HG03439 (cell line): ENCODE measurements around the gene FLNA.

ENCODE experiments used
- ATAC-seq: cut with Tn5 transposase; IDR thresholded peaks from one replicate; pipeline ENCODE4 v1.9.1; 2021; ENCODE audit warnings: mild to moderate bottlenecking, moderate library complexity; ENCODE audit not compliant: unreplicated experiment

Gene FLNA

GRCh38 chrX:154341399-154342298 is 32.8 kb downstream of the FLNA start:
- peak; percentile 72 for ATAC-seq

DNA sequence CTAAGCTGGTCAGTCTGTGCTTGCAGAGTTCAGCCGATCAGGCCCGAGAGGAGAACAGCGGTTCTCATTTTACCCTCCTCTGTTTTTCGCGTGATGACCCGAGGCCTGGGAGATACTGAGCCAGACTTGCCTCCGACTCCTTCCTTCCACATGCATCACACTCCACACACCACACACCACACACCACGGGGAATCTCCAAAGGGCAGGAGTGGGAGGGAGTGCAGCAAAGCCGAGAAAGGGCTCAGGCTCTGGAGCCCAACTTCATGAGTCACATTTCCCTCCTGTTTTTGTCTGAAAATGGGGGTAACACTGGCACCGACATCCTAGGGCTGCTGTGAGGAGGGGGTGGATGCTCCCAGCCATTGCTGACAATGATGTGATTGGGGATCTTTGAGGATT is 39.9 kb downstream of the FLNA start:
- ATAC-seq, result no peak

GRCh38 chrX:154333837-154334271 is 40.6 kb downstream of the FLNA start:
- ATAC-seq, result no peak

- ATAC-seq, result no peak
These were observed 41.3 kb downstream of the FLNA start for GRCh38 chrX:154333116-154333515.

- ATAC-seq, result no peak
These were observed 41.9 kb downstream of the FLNA start for GRCh38 chrX:154332561-154332960.

DNA sequence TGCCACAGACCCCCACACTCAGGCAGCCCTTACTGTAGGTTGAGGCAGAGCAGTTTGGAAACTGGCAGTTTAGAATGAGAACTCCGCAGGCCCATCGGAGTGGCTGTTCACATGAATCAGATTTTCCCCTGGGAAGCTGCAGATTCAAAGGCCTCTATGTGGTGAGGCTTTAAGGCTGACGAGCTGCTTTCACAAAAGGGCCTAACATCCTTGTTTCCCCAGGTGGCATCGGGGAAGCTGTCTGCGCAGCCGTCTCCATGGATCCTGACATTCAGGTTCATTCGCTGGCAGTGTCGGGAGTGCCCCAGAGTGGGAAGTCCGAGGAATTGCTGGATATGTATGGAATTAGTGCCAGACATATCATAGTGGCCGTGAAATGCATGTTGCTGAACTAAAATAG is 45.1 kb downstream of the FLNA start:
- ATAC-seq, result no peak

DNA sequence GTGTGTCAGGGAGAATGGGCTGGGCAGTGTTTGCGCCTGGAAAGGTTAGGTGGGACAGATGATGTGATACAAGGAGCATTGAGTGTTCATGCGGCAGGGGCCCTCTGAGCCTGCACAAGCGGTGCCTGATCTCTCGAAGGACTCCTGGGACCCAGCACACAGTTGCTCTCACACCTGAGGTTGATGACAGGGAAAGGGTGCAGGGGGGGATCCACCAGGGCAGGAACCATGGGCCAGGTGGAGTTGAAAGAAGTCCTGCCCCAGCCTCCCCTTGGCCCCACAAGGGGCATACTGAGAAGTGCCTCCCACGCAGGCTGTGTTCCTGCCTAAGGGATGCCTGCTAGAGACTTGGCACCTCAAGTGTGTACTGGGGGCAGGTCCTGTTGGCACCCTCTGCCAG is 45.8 kb downstream of the FLNA start:
- ATAC-seq, result no peak

DNA sequence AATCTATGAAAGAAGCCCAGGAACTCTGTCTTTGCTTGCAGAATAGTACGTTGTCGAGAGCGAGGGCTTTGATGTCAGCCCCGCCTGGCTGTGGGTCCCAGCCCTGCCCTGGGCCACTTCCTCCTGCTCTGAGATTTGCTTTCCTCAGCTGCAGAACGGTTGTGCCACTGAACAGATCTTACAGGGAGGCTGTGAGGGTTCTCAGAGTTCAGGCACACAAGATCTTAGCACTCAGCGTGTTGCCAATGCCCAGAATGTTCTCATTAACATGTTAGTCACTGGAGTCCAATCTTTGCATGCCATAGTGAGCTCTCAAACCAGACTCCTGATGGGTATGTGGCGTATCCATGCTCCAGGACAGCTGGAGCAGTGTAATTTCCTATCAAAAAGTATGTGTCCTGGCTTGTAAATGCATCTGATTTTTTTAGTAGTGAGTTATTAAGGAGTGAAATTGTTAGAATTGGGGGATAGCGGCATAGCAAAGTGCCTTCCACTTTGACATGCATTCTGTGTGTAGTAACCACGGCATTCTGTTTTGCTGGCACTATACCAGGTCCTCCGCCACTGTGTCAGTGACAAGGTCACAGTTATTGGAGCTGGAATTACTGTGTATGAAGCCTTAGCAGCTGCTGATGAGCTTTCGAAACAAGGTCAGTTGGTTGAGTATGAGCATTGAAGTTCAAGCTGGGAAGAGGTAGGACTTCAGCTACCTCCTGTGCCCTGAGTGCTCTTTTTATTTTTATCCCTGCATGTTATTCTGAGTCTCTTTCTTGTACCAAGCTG is 47.2 kb downstream of the FLNA start:
- ATAC-seq, result no peak

- ATAC-seq, result no peak
These were observed 48.9 kb downstream of the FLNA start for GRCh38 chrX:154325541-154325940.

GRCh38 chrX:154323537-154323936 is 50.9 kb downstream of the FLNA start:
- no peak for ATAC-seq

- no peak for ATAC-seq
These were observed 51.5 kb downstream of the FLNA start for GRCh38 chrX:154322890-154323289.

- no peak for ATAC-seq
These were observed 52.8 kb downstream of the FLNA start for GRCh38 chrX:154321594-154321993.

GRCh38 chrX:154321152-154321551 is 53.3 kb downstream of the FLNA start:
- no peak for ATAC-seq

DNA sequence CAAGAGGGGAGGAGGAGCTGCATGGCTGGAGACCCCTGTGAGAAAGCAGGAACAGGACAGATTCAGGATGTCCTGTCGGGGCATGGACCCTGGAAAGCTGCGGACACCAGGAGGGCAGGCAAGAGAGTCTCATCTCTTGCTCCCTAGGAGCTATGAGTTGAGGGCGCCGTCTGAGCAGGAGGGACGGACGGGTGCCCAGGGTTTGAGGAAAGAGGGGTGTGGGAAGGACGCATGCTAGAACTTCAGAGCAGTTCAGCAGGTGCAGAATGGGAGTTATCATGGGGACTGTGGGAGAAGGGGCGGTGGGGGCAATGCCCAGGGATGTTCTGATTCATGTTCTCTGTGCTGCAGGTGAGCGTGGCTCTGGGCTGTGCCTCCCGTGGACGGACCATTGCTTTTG is 54.0 kb downstream of the FLNA start:
- no peak for ATAC-seq

- ATAC-seq, result no peak
These were observed 56.9 kb downstream of the FLNA start for GRCh38 chrX:154317391-154317995.

DNA sequence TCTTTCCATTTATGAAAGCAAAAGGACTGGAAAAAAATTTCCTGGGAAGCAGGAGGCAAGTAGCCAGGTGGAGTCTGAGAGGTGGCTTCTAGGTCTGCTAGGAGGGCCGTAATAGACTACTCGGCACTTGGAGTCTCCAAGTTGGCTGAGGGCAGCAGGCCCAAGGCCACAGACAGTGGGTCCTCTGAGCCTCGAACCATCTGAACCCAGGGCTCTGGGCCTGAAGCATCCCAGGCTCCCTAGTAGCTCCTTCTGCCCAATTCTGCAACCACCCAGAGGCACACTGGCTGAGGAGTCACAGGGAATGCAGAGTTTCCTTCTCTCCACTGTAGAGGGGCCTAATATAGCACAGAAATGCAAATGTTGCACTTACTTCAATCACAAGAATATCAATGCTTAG is 59.0 kb downstream of the FLNA start:
- ATAC-seq, result no peak

GRCh38 chrX:154313147-154313546 is 61.3 kb downstream of the FLNA start:
- no peak for ATAC-seq

DNA sequence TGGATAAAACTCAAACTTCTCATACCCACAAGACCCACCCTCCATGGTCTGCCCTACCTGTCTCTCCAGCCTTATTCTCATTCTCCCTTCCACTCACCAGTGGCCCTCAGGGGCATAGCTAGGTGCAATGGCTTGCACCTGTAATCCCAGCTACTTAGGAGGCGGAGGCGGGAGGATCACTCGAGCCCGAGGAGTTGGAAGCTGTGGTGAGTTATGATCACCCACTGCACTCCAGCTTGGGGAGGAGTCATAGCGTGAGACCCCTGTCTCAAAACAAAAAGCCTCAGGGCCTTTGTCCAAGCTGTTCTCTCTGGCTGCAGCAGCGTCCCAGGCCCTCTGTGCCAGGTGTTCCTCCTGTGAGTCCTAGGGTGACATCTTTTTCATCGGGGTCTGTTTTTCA is 62.3 kb downstream of the FLNA start:
- no peak for ATAC-seq

GRCh38 chrX:154310616-154311536 is 63.6 kb downstream of the FLNA start:
- no peak for ATAC-seq

GRCh38 chrX:154309041-154309775 is 65.2 kb downstream of the FLNA start:
- ATAC-seq, result no peak
